OCI-LY1 (cell line): ENCODE data around the gene ETS2.

Experiments used
- EZH2 ChIP-seq: fragments of 200-600 bp; sonication (generic), shearing (Covaris generic); IDR thresholded peaks from 2 replicates; pipeline ENCODE4 v1.8.0; 2017; ENCODE audit warnings: borderline replicate concordance, mixed run types, mild to moderate bottlenecking, antibody characterized with exemption, low read length, moderate library complexity, mixed read lengths
- TF ChIP-seq, protein P1 (sequence below): fragments of 200-600 bp; sonication (generic), shearing (Covaris generic); IDR thresholded peaks from 2 replicates; pipeline ENCODE4 v1.5.1; 2017; ENCODE audit warnings: mild to moderate bottlenecking, antibody characterized with exemption, low read length, moderate library complexity, mixed read lengths

DNA sequence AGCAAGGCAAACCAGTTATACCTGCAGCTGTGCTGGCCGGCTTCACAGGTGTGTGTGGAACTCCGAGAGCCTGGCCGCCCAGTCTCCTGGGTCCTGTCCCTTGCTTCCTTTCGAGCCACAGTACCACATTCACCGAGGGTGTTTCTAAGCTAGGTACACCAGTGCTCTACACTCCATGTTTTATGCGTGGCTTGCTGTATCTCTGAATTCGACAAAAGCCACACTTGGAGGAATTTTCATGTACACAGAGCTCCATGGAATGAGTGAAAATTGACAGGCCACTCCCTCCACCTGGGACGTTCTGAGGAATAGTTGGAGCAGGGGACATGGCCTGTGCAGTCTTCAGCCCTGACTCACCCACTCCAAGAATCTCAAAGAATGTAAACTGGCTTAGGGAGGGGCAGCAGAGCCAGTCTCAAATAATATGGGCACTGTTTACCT lies 14.0 kb downstream of the ETS2 start:
- TF ChIP-seq, protein P1, sequence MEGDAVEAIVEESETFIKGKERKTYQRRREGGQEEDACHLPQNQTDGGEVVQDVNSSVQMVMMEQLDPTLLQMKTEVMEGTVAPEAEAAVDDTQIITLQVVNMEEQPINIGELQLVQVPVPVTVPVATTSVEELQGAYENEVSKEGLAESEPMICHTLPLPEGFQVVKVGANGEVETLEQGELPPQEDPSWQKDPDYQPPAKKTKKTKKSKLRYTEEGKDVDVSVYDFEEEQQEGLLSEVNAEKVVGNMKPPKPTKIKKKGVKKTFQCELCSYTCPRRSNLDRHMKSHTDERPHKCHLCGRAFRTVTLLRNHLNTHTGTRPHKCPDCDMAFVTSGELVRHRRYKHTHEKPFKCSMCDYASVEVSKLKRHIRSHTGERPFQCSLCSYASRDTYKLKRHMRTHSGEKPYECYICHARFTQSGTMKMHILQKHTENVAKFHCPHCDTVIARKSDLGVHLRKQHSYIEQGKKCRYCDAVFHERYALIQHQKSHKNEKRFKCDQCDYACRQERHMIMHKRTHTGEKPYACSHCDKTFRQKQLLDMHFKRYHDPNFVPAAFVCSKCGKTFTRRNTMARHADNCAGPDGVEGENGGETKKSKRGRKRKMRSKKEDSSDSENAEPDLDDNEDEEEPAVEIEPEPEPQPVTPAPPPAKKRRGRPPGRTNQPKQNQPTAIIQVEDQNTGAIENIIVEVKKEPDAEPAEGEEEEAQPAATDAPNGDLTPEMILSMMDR = no peak
- TF ChIP-seq EZH2 = no peak
